ENCODE data around the gene ZNF536. TPM values are rescaled to one million over a fixed set of nuclear protein-coding genes. Genes with fewer than 3 reads are reported as not detected.

ZNF536 gene
- total and polyA plus RNA-seq, 12 donors = 0.22 to 10.7 (median 3.7) TPM

DNA sequence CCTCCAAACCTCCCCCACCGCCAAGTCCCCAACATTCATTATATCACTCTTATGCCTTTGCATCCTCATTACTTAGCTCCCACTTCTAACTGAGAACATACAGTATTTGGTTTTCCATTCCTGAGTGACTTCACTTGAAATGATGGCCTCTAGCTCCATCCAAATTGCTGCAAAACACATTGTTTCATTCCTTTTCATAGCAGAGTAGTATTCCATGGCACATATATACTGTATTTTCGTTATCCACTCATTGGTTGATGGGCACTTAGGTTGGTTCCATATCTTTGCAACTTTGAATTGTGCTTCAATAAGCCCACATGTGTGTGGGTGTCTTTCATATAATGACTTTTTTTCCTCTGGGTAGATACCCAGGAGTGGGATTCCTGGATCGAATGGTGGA, 233.1 kb downstream of the ZNF536 start:
- intact Hi-C loops (cut with DNase I) = no loop called here
- 86 to 92% methylated on average over 3 of the region's 3 CpGs for WGBS, 2 donors
- H3K27ac ChIP-seq = no peak overlapping the region

DNA sequence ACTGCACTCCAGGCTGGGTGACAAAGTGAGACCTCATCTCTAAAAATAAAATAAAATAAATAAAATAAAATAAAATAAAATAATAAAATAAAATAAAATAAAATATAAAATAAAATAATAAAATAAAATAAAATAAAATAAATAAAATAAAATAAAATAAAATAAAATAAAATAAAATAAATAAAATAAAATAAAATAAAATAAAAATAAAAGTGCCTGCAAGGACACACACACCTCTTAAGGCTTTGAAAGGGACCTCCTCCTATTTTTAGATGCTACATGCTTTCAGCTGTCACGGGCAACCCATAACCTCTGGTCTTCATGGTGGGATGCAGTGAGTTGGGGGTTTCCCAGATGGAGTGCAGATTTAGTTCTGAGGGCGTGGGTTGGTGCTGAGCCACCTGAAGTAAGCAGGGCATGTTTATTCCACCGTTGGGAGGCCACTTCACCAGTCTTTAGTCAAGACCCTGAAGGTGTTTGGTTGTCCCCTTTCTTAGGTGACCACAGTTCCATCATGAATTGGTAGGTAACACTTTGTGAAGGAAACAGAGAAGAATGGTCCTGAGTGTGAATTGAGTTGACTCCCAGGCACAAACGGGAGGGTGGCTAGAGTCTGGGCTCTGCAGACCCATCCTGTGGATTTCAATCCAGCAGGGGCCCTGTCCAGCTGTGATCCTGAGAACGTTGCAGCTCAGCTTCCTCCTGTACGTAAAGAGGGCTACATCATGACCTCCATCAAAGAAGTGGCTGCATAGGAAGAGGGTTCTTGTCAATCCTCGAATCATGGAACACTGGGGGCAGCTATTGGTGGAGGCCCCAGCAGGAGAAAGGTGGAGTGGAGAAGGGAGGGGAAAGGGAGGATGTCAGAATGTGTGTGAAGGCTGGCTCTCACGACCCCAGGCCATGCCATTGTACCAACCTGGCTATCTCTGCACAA, 234.2 kb downstream of the ZNF536 start:
- H3K4me1 ChIP-seq = no peaks in the 10 kb centered on the region
- H3K27me3 ChIP-seq = peaks cover 0 to 14% (median 0%) of the 10 kb centered on the region in 7 donors
- intact Hi-C loops (cut with DNase I) = no loop called here
- H3K36me3 ChIP-seq = no peaks in the 10 kb centered on the region
- TF ChIP-seq, protein P1, sequence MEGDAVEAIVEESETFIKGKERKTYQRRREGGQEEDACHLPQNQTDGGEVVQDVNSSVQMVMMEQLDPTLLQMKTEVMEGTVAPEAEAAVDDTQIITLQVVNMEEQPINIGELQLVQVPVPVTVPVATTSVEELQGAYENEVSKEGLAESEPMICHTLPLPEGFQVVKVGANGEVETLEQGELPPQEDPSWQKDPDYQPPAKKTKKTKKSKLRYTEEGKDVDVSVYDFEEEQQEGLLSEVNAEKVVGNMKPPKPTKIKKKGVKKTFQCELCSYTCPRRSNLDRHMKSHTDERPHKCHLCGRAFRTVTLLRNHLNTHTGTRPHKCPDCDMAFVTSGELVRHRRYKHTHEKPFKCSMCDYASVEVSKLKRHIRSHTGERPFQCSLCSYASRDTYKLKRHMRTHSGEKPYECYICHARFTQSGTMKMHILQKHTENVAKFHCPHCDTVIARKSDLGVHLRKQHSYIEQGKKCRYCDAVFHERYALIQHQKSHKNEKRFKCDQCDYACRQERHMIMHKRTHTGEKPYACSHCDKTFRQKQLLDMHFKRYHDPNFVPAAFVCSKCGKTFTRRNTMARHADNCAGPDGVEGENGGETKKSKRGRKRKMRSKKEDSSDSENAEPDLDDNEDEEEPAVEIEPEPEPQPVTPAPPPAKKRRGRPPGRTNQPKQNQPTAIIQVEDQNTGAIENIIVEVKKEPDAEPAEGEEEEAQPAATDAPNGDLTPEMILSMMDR (IDR thresholded peaks at IDR 0.05) = no peak
- H3K4me3 ChIP-seq = no peak overlapping the region
- DNase-seq = no peak
- H3K9me3 ChIP-seq = no peaks in the 10 kb centered on the region
- ATAC-seq = no peak
- WGBS, 2 donors = 57 to 59% methylated on average over 8 of the region's 8 CpGs
- no peak overlapping the region for H3K27ac ChIP-seq

More for the DNA sequence above, 233.1 kb downstream of the ZNF536 start:
- TF ChIP-seq, protein P1 (IDR thresholded peaks at IDR 0.05) = no peak
- no peak for DNase-seq
- no peak for ATAC-seq
- Histone ChIP-seq H3K27me3 (peaks cover 0 to 18% (median 0%) of the 10 kb centered on the region in 7 donors), H3K4me1 (no peaks in the 10 kb centered on the region), H3K9me3 (no peaks in the 10 kb centered on the region), H3K4me3 (no peak overlapping the region), H3K36me3 (no peaks in the 10 kb centered on the region)
